ENCODE results near the gene TRABD2B.

The TRABD2B gene

GRCh38 chr1:47849591-47850261 lies 147.5 kb downstream of the TRABD2B start:
- no peak for DNase-seq (ENCODE audit: low read depth in 3 of 3)

GRCh38 chr1:47849005-47849521 lies 148.1 kb downstream of the TRABD2B start:
- no peak for DNase-seq (ENCODE audit: low read depth in 3 of 3)

DNA sequence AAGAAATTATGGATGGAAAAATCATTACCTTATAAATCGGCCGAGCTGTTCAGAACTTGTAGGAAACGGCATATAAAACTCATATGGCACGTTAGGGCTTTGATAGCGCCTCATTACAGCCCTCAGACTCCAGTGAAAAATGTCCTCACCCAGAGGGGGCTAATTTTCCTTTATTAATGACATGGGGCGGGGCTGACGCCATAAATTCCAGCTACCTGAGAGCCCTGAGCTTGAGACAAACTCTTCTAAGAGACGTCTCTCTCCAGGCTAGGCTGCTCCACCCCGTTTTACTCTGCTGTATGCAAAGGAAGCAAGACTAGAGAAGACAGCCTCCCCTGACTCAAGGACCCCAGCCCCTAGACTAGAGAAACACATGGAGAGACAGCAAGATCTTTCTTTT lies 149.4 kb downstream of the TRABD2B start:
- DNase-seq (ENCODE audit: low read depth in 3 of 3), result no peak

DNA sequence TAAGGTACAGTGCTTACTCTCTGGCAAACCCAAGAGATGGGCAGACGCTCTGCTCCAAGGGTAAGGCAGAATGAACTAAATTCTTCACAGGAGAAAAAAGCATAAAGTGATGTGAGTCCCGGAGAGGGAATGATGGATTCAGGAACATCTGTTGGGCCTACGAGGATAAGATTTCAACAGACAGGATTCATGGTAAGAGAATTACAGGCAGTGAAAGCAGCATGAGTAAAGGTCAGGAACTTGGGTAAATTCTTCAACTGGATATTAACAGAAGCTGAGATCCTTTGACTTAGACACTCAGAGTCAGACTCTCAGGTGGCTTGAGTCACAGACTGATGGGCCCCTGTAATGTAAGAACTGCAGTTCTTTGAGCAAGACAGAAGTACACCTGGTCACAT lies 152.6 kb downstream of the TRABD2B start:
- no peak for DNase-seq (ENCODE audit: low read depth in 3 of 3)

GRCh38 chr1:47843781-47844557 lies 153.2 kb downstream of the TRABD2B start:
- DNase-seq (ENCODE audit: low read depth in 3 of 3), result no peak

- no peak for DNase-seq (ENCODE audit: low read depth in 3 of 3)
These were observed 154.1 kb downstream of the TRABD2B start for GRCh38 chr1:47843059-47843458.

DNA sequence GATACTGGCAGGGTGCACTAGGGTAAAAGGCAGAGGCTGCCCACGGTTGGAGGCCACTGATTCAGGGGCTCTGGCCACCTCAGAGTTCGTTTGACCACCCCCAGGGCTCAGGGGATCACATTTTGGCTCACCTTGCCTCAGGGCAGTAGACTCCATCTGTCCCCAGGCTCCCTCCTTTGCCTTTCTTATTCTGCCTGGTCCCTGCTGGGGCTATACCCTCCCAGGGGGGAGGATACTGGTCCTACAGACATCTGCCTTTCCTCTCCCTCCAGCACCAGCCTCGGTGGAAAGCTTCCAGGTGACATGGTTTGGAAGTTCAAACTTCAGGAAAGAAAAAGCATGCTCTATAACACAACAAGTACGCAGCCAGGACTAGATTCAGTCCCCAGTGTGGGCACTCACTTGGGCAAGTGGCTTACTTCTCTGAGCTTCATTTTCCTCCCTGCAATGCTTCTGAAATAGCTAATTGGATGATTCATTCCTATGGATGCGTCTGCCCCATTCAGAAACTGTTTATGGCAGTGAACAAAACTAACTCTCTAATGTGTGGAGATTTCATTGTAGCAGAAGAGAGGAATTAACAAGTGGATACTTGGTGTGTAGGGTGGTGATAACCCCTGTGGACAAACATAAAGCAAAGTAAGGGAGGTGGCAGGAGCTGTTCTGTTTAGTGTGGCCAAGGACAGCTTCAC lies 154.8 kb downstream of the TRABD2B start:
- DNase-seq (ENCODE audit: low read depth in 3 of 3), result no peak

- DNase-seq (ENCODE audit: low read depth in 3 of 3), result no peak
These were observed 155.8 kb downstream of the TRABD2B start for GRCh38 chr1:47841356-47841755.

DNA sequence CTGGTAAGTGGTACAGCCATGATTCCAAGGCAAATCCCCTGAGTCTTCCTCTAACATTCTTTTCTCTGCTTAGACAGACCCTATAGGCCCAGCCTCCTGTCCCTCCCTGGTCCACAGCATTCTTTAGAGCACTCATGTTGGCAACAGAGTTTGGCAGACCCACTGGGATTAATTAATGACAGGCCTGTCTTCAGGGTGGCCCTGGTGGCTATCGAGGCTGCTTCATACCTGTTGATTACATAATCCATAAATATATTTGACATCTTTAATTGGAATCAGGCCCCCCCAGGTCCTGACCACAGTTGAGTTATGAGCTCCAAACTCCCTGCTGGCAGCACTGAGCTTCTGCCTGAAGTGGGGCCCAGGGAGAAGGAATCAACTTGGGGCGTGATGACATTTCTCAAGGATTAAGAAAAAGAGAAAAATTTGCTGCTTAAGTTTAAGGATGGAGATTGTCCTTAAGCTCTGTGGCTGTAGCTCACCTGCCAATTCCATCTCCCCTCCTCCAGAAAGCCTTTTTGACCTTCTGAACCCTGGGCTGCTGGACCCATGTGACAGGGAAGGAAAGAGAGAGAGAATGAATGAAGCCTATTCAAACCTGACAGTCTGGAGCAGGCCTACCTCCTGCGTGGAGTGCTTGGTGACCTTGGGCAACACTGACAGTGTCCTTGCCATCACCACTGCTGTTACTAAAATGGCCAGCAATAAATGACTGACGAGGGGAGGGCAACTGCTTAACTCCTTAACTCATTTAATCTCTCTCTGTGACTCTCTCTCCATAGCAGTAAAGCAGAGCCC lies 156.6 kb downstream of the TRABD2B start:
- DNase-seq (ENCODE audit: low read depth in 3 of 3), result no peak

DNA sequence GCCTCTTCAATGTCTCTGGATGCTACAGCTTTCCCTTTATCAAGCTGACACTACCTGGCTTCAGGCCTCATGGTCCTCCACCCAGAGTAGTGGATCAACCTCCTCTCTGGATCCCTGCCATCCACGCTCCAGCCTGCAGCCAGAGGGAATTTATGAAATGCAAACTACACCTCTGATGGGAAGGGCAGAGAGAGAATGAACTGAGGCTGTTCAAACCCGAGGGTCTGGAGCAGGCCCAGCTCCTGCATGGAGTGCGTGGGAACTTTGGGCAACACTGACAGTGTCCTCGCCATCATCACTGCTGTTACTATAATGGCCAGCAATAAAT lies 157.8 kb downstream of the TRABD2B start:
- no peak for DNase-seq (ENCODE audit: low read depth in 3 of 3)

- no peak for DNase-seq (ENCODE audit: low read depth in 3 of 3)
These were observed 158.4 kb downstream of the TRABD2B start for GRCh38 chr1:47838562-47839432.

GRCh38 chr1:47837866-47838561 lies 159.2 kb downstream of the TRABD2B start:
- no peak for DNase-seq (ENCODE audit: low read depth in 3 of 3)

DNA sequence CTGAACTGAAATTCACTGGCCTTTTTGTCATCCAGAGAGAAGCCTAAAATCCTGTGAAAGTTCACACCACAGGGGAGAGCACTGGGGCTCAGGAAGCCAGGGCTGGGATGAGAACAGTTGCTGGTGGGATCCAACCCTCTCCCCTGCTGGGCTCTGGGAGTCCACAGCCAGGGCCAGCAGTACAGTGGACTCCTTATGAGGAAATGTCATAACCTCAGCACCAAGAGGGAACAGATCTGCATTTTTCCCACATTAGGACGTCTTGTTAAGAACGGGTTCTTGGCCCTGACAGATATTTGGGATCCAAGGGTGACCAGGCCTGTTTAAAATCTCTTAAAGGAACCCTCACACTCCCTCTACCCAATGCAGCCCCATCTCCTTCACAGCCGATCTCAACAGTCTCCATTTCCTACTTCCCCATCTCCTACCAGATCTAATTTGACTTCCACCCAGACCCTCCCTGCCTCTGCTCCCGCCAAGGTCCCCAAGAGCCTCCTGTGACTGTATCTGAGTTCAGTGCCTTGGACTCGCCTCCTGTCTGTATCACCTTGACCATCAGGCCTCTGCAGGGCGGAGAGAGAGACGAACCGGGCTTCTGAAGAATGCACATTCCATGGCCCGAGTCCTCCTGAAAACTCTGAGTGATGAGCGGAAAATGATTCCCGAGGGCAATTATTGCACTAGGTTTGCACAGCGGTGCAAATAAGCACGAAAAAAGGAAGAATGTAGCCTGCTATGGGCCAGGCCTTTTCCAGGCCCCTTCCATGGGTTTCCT lies 159.9 kb downstream of the TRABD2B start:
- no peak for DNase-seq (ENCODE audit: low read depth in 3 of 3)

- DNase-seq (ENCODE audit: low read depth in 3 of 3), result no peak
These were observed 161.8 kb downstream of the TRABD2B start for GRCh38 chr1:47835409-47835808.

DNA sequence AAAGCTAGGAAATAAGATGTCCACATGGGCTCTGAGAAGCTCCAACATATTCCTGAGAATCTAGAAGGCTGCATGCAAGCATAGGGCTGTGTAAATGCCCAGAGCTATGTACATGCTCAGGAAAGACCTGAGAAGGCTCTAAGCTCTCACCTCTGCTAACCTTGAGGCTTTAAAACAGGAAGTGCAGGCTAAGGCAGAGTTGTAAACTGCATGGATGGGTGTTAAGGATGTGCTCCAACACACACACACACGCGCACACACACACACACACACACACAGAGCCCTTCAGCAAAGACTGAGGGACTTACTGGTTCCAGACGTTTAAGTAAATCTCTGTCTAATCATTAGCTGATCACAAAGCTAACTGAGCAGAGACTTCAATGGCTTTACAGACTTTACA lies 162.9 kb downstream of the TRABD2B start:
- DNase-seq (ENCODE audit: low read depth in 3 of 3), result no peak

DNA sequence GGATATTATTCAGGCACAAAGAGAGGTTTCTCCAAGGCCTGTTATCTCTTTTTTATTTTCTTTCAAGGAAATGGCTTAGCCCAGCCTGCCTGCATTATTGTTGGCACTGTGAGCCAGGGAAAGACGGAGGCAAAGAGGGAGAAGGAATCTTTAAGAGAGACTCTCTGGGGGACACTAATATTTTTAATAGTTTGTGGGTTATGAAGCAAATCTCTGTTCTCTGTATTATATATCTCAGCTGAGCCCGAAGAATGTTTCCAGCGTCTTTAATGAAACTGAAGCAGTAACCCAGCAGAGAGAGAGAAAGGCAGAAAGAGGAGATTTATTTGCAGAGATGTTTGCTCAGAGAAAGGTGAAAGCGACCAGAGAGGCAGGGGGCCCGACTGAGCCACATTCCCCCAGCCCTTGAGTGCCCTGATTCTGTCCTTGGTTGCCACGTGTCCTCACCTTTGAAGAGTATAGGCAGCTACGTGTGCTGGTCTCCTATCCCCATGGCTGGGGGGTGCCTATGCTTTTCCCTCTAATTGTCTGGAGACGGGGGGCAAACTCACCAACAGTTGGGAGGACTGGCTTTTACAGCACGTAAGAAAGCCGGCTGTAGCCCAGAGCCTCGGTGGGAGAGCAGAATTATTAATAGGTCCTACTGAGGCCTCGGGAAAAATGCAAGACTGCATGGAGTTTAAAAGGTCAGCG lies 166.4 kb downstream of the TRABD2B start:
- no peak for DNase-seq (ENCODE audit: low read depth in 3 of 3)

DNA sequence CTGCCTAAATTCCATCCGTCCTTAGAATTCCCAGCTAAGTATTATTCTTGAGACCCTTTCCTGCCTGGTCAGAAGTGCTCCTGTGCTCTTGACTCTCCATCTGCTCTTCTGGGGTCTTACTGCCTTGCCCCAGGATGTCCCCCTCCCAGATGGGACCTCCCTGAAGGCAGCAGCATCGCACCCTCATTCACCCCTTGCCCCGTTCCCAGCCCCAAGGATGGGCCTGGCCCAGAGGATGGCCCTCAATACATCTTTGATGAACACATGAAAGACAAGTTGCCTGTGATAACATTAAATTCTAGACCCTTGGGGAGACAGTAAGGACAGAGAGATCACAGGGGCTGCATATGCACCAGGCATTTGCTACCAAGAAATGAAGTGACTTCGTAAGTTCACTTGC lies 167.2 kb downstream of the TRABD2B start:
- DNase-seq (ENCODE audit: low read depth in 3 of 3), result no peak

DNA sequence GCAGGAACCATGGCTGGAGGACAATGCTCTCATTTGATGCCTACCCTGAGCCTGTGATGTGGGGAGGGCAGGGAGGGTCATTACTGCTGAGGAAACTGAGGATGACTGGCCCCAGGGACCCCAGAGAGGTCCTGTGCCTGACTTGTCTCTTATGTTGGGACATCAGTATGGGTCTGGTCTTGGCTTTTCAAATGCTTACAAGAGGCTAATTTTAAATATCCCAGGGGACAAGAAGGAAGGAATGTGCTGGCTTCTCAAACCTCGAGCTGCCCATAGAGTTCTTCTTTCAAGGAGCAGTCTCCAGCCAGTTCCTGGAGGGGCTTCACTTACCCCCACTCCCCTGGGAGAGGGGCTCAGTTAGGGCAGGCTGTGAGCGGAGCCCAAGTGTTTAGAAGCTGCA lies 168.2 kb downstream of the TRABD2B start:
- DNase-seq (ENCODE audit: low read depth in 3 of 3), result no peak

DNA sequence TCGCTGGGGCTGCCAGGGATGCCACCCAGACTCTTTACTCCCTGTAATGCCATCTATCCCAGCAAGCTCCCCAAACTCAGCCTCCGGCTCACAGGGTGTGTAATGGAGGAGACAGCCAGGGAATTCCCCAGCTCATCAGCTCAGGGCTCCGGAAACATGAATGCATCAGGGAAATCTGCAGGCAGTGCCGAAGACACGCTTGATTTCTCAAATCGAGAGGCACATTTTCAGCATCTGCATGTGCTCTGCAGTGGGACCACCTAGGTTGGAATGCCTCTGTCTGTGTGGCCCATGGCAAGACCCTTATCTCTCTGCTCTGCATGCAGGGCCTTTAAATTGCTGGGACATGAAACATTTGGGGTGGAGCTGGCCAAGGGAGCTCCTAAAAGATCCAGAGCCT lies 170.1 kb downstream of the TRABD2B start:
- no peak for DNase-seq (ENCODE audit: low read depth in 3 of 3)
